Gastrocnemius medialis (tissue), 4 donors: ENCODE results near the gene ITPR1. TPM values are rescaled to one million over a fixed set of nuclear protein-coding genes. Genes with fewer than 3 reads are reported as not detected.

Experiments used
- ATAC-seq, 2 donors: fragments of 150-250 bp; one replicate each; pipeline ENCODE4 v1.9.1; 2016
- DNase-seq, 2 donors: peaks; one replicate each; pipeline ENCODE4 v3.0.0-alpha.2; 2019
- H3K27ac ChIP-seq, 4 donors: fragments of 200-600 bp; sonication (generic); 1 replicate in 1 of 4; 2 replicates in 3 of 4; pipeline ENCODE4 v1.5.1; 2016 to 2018; ENCODE audit warnings: mild to moderate bottlenecking in 2 of 4, moderate library complexity in 1 of 4
- H3K27me3 ChIP-seq, 3 donors: fragments of 200-600 bp; sonication (generic) in 2 of 3; 1 replicate in 1 of 3; 2 replicates in 2 of 3; pipeline versions ENCODE4 v1.5.1 to v1.6.0; 2016 to 2019; ENCODE audit warnings: mild to moderate bottlenecking in 1 of 3, moderate library complexity in 1 of 3
- H3K36me3 ChIP-seq, 2 donors: fragments of 200-600 bp; sonication (generic) in 1 of 2; one replicate each; pipeline ENCODE4 v1.5.1; 2017 to 2018
- H3K4me1 ChIP-seq, 2 donors: fragments of 200-600 bp; sonication (generic) in 1 of 2; one replicate each; pipeline ENCODE4 v1.5.1; 2016 to 2017; ENCODE audit warnings: mild to moderate bottlenecking in 2 of 2
- H3K4me3 ChIP-seq, 4 donors: fragments of 200-600 bp; sonication (generic) in 3 of 4; 1 replicate in 1 of 4; 2 replicates in 3 of 4; pipeline ENCODE4 v1.5.1; 2016 to 2019; ENCODE audit warnings: mild to moderate bottlenecking in 2 of 4
- H3K9me3 ChIP-seq, 3 donors: fragments of 200-600 bp; sonication (generic) in 2 of 3; 1 replicate in 1 of 3; 2 replicates in 2 of 3; pipeline ENCODE4 v1.5.1; 2016 to 2019
- CTCF ChIP-seq, 5 experiments: fragments of 450-650 bp in 3 of 5; fragments of 200-600 bp in 2 of 5; sonication (generic) in 2 of 5; IDR thresholded peaks in 4 of 5; conservative IDR thresholded peaks in 1 of 5; 1 replicate in 4 of 5; 2 replicates in 1 of 5; pipeline ENCODE4 v1.5.1; 2016 to 2019; ENCODE audit warnings: antibody characterized with exemption in 5 of 5, mild to moderate bottlenecking in 3 of 5, moderate library complexity in 3 of 5
- POLR2A ChIP-seq, 2 donors: fragments of 450-650 bp; IDR thresholded peaks; one replicate each; pipeline ENCODE4 v1.6.1; 2017; ENCODE audit warnings: antibody characterized with exemption in 2 of 2, mild to moderate bottlenecking in 2 of 2, moderate library complexity in 2 of 2
- in situ Hi-C, 4 donors: fragments of 200-750 bp; cut with MboI; loops; one replicate each; pipeline versions ENCODE4 v1.15.0 to v1.8.0; 2017; ENCODE audit warnings: low sequenced_read_pairs in 4 of 4
- intact Hi-C: fragments of 100-400 bp; cut with DNase I; formaldehyde crosslinking; loops from one replicate; pipeline ENCODE4 v1.15.1; 2023; ENCODE audit warnings: low total_unique reads
- total RNA-seq, 4 donors: library from RNA; depleted of rRNA; stranded (reverse); fragments of >200 nt; gene quantifications; one replicate each; pipeline versions ENCODE4 v1.1.0 to v1.2.3, GENCODE V29; 2016

ITPR1 gene
- total RNA-seq, 4 donors from 2014 or later = 5.5 to 21.7 (median 11.3) TPM

- ATAC-seq = peak; percentile 45 to 49
- no peak for DNase-seq
- no peaks in the 10 kb centered on the region for H3K36me3 ChIP-seq
- H3K27me3 ChIP-seq = no peaks in the 10 kb centered on the region
- in situ Hi-C loops (no loop called here), intact Hi-C loops (no loop called here)
- H3K9me3 ChIP-seq = no peaks in the 10 kb centered on the region
- H3K4me1 ChIP-seq = peaks cover 36 to 47% of the 10 kb centered on the region in 2 donors
- no peak overlapping the region for H3K4me3 ChIP-seq
- TF ChIP-seq POLR2A (IDR thresholded peaks at IDR 0.05) (no peak), CTCF (IDR thresholded peaks at IDR 0.05 in 4 of 5, conservative IDR thresholded peaks at IDR 0.05 in 1 of 5) (no peak)
- peak overlapping the region; percentile 70 to 78 (median 75) for H3K27ac ChIP-seq
Observed at GRCh38 chr3:4751502-4752101, 258.5 kb downstream of the ITPR1 start.

- ATAC-seq (no peak), DNase-seq (no peak)
- Histone ChIP-seq H3K9me3 (no peaks in the 10 kb centered on the region), H3K36me3 (no peaks in the 10 kb centered on the region), H3K4me3 (no peak overlapping the region), H3K4me1 (peaks cover 36 to 46% of the 10 kb centered on the region in 2 donors), H3K27me3 (no peaks in the 10 kb centered on the region), H3K27ac (peak overlapping the region in 2 of 4 donors; percentile 78)
- in situ Hi-C loops = no loop called here
- no peak for TF ChIP-seq CTCF (IDR thresholded peaks at IDR 0.05 in 4 of 5, conservative IDR thresholded peaks at IDR 0.05 in 1 of 5)
- TF ChIP-seq POLR2A (IDR thresholded peaks at IDR 0.05) = no peak
- intact Hi-C loops = no loop called here
Observed at GRCh38 chr3:4752201-4753072, 259.3 kb downstream of the ITPR1 start.

GRCh38 chr3:4753073-4753691 lies 260.0 kb downstream of the ITPR1 start:
- ATAC-seq (no peak), DNase-seq (no peak)
- no peak for TF ChIP-seq CTCF (IDR thresholded peaks at IDR 0.05 in 4 of 5, conservative IDR thresholded peaks at IDR 0.05 in 1 of 5)
- no peak for TF ChIP-seq POLR2A (IDR thresholded peaks at IDR 0.05)
- intact Hi-C loops = no loop called here
- Histone ChIP-seq H3K4me1 (peaks cover 33 to 41% of the 10 kb centered on the region in 2 donors), H3K27me3 (no peaks in the 10 kb centered on the region), H3K27ac (no peak overlapping the region), H3K9me3 (no peaks in the 10 kb centered on the region), H3K4me3 (no peak overlapping the region), H3K36me3 (no peaks in the 10 kb centered on the region)
- in situ Hi-C loops = no loop called here

GRCh38 chr3:4754180-4755086 lies 261.3 kb downstream of the ITPR1 start:
- Histone ChIP-seq H3K9me3 (no peaks in the 10 kb centered on the region), H3K27ac (no peak overlapping the region), H3K4me1 (peaks cover 25 to 30% of the 10 kb centered on the region in 2 donors), H3K27me3 (no peaks in the 10 kb centered on the region), H3K4me3 (no peak overlapping the region), H3K36me3 (no peaks in the 10 kb centered on the region)
- ATAC-seq = no peak
- intact Hi-C loops (no loop called here), in situ Hi-C loops (no loop called here)
- TF ChIP-seq POLR2A (IDR thresholded peaks at IDR 0.05) (no peak), CTCF (IDR thresholded peaks at IDR 0.05 in 4 of 5, conservative IDR thresholded peaks at IDR 0.05 in 1 of 5) (no peak)
- DNase-seq = no peak
